HAP-1 (cell line): ENCODE results near the gene SCGB1D2.
"Not testable (repeated sequence)": the region's sequence is repeated elsewhere in the genome, so short reads cannot be mapped to it uniquely, and the experiment has no call there.

ENCODE experiments used
- DNase-seq, 2 experiments: peaks; one replicate each; pipeline ENCODE4 v3.0.0-alpha.2; 2016 to 2020; ENCODE audit warnings: low spot score in 2 of 2
- H3K27me3 ChIP-seq: fragments of 250-450 bp; sonication (Bioruptor Pico); 2 replicates; pipeline ENCODE4 v1.5.1; 2020; ENCODE audit warnings: low read depth, mild to moderate bottlenecking, moderate library complexity
- H3K36me3 ChIP-seq: fragments of 250-450 bp; sonication (Bioruptor Pico); replicated peaks from 2 replicates; pipeline ENCODE4 v1.5.1; 2020; ENCODE audit warnings: mild to moderate bottlenecking
- H3K4me1 ChIP-seq: fragments of 250-450 bp; sonication (Bioruptor Pico); 2 replicates; pipeline ENCODE4 v1.5.1; 2020; ENCODE audit warnings: mild to moderate bottlenecking
- H3K4me3 ChIP-seq: fragments of 250-450 bp; sonication (Bioruptor Pico); 2 replicates; pipeline ENCODE4 v1.5.1; 2020; ENCODE audit warnings: mild to moderate bottlenecking, moderate library complexity
- H3K9me3 ChIP-seq: fragments of 250-450 bp; sonication (Bioruptor Pico); 2 replicates; pipeline ENCODE4 v1.5.1; 2020; ENCODE audit warnings: mild to moderate bottlenecking, moderate library complexity
- in situ Hi-C: fragments of 300-500 bp; cut with MboI; formaldehyde crosslinking; loops from 3 replicates; pipeline ENCODE4 v1.14.3; 2020; ENCODE audit warnings: low sequenced_read_pairs, inconsistent platforms, mixed read lengths

SCGB1D2 gene, protein sequence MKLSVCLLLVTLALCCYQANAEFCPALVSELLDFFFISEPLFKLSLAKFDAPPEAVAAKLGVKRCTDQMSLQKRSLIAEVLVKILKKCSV

DNA sequence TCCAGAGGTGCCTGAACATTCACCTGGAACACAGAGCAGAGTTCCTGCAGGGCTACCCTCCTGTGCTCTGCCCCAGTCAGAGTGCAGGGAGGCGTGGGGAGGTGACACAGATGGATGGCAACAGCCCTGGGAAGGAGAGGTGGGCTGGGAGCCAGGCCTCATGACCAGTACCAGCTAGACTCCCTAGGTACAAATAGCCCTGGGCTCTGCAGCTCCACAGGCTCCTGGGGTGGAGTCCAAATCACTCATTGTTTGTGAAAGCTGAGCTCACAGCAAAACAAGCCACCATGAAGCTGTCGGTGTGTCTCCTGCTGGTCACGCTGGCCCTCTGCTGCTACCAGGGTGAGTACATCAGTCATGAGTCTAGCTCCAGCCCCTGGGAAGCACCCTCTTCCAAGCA lies at the start of gene SCGB1D2:
TSS of gene SCGB1D2 (plus strand) at position 219 of the 400 bp plus-strand sequence. CDS start at position 288, 69 bp downstream.
- no peaks in the 10 kb centered on the region for H3K4me1 ChIP-seq
- in situ Hi-C loops, result loop anchor here (10.0 kb wide), 1 partner anchor 133 kb away; no protein-coding TSS in a partner anchor
- no peaks in the 10 kb centered on the region for H3K36me3 ChIP-seq
- H3K9me3 ChIP-seq, result no peaks in the 10 kb centered on the region
- H3K4me3 ChIP-seq, result no peak within 1 kb of the TSS
- DNase-seq, result no peak
- no peaks in the 10 kb centered on the region; the same call in 1 of the 2 replicates for H3K27me3 ChIP-seq

- no peaks in the 10 kb centered on the region for H3K9me3 ChIP-seq
- peak in 1 of 2 experiments; percentile 58 for DNase-seq
- no peaks in the 10 kb centered on the region for H3K27me3 ChIP-seq
- peaks cover 10% of the 10 kb centered on the region for H3K4me1 ChIP-seq
- in situ Hi-C loops, result no loop called here
- no peaks in the 10 kb centered on the region for H3K36me3 ChIP-seq
- no peak overlapping the region for H3K4me3 ChIP-seq
Measured at GRCh38 chr11:62193952-62194351, 48.1 kb upstream of the SCGB1D2 start.

DNA sequence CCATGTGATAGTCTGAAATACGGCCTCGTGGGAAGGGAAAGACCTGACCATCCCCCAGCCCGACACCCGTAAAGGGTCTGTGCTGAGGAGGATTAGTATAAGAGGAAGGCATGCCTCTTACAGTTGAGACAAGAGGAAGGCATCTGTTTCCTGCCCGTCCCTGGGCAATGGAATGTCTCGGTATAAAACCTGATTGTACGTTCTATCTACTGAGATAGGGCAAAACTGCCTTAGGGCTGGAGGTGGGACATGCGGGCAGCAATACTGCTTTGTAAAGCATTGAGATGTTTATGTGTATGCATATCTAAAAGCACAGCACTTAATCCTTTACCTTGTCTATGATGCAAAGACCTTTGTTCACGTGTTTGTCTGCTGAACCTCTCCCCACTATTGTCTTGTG lies 47.0 kb upstream of the SCGB1D2 start:
- H3K9me3 ChIP-seq, H3K27me3 ChIP-seq, H3K4me3 ChIP-seq, H3K4me1 ChIP-seq, in situ Hi-C loops, H3K36me3 ChIP-seq: not testable (repeated sequence)
- peak in 1 of 2 experiments; percentile 69 for DNase-seq

- Histone ChIP-seq H3K4me1 (peaks cover 10% of the 10 kb centered on the region), H3K27me3 (no peaks in the 10 kb centered on the region), H3K36me3 (no peaks in the 10 kb centered on the region), H3K9me3 (no peaks in the 10 kb centered on the region), H3K4me3 (no peak overlapping the region)
- in situ Hi-C loops, result no loop called here
- DNase-seq, result no peak
Measured at GRCh38 chr11:62195945-62196344, 46.1 kb upstream of the SCGB1D2 start.

- H3K4me3 ChIP-seq, H3K36me3 ChIP-seq, H3K27me3 ChIP-seq, H3K9me3 ChIP-seq, DNase-seq, in situ Hi-C loops, H3K4me1 ChIP-seq: not testable (repeated sequence)
Measured at GRCh38 chr11:62197400-62197799, 44.6 kb upstream of the SCGB1D2 start.

DNA sequence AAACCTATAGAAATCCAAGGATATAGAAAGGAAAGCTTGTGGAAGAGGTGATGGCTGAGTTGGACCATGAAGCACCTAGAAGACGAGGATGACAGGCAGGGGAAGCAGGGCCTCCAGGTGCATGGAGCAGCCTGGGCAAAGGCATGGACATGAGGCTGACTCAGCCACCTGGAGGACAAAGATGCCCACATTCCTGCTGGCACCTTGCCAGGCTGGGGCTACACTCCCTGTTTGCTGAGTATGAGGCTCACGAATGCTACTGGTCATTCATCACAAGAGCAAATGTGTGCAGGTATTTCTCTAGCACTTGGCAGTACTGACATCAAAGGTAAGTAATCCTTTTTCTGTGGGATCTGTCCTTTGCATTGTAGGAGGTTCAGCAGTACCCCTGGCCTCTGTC lies 40.7 kb upstream of the SCGB1D2 start:
- H3K27me3 ChIP-seq, result no peaks in the 10 kb centered on the region
- H3K4me3 ChIP-seq, result no peak overlapping the region
- DNase-seq, result no peak
- H3K4me1 ChIP-seq, result no peaks in the 10 kb centered on the region
- no peaks in the 10 kb centered on the region for H3K9me3 ChIP-seq
- H3K36me3 ChIP-seq, result no peaks in the 10 kb centered on the region
- in situ Hi-C loops, result no loop called here

- Histone ChIP-seq H3K36me3 (no peaks in the 10 kb centered on the region), H3K4me1 (no peaks in the 10 kb centered on the region), H3K27me3 (no peaks in the 10 kb centered on the region), H3K9me3 (no peaks in the 10 kb centered on the region), H3K4me3 (no peak overlapping the region)
- in situ Hi-C loops, result no loop called here
- DNase-seq, result no peak
Measured at GRCh38 chr11:62202910-62203309, 39.1 kb upstream of the SCGB1D2 start.

DNA sequence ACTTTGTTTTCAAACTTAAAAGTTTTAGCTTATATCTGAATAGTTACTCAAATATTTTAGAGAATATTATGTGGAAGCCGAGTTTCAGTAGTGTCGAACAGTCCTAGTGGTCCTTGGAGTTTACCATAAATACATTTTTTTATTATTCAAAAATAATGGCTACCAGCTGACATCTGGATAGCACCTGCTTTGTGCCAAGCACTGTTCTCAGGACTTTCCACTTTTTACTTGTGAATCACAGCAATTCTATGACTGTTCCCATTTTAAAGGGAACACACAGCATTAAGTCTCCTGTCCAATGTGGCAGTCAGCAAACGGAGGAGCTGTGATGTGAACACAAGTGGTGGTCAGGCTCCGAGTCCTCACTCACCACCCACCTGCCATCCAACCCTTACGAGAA lies 37.6 kb upstream of the SCGB1D2 start:
- H3K27me3 ChIP-seq, result no peaks in the 10 kb centered on the region
- no peaks in the 10 kb centered on the region for H3K36me3 ChIP-seq
- no peaks in the 10 kb centered on the region for H3K9me3 ChIP-seq
- DNase-seq, result no peak
- no peaks in the 10 kb centered on the region for H3K4me1 ChIP-seq
- in situ Hi-C loops, result no loop called here
- H3K4me3 ChIP-seq, result no peak overlapping the region

DNA sequence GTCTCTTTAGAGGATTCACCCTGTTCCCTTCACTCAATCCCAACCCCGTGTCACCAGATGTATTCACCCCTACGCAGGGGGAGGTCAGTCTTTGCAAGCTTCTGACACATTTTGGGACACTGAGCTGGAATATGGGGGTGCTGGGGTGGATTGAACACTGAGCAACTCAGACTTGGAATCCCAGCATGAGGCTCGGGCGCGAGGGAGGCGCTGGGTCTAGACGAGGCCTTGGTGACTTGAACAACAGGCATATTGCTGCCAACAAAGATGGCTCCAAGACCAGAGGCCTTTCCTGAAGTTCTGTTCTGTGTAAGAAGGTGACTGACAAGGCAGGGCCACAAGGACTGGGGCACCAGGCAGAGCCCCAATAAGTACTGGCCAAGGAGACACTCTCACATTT lies 36.6 kb upstream of the SCGB1D2 start:
- H3K36me3 ChIP-seq, result no peaks in the 10 kb centered on the region
- no peak for DNase-seq
- in situ Hi-C loops, result no loop called here
- no peaks in the 10 kb centered on the region for H3K4me1 ChIP-seq
- no peak overlapping the region for H3K4me3 ChIP-seq
- no peaks in the 10 kb centered on the region for H3K9me3 ChIP-seq
- H3K27me3 ChIP-seq, result no peaks in the 10 kb centered on the region

DNA sequence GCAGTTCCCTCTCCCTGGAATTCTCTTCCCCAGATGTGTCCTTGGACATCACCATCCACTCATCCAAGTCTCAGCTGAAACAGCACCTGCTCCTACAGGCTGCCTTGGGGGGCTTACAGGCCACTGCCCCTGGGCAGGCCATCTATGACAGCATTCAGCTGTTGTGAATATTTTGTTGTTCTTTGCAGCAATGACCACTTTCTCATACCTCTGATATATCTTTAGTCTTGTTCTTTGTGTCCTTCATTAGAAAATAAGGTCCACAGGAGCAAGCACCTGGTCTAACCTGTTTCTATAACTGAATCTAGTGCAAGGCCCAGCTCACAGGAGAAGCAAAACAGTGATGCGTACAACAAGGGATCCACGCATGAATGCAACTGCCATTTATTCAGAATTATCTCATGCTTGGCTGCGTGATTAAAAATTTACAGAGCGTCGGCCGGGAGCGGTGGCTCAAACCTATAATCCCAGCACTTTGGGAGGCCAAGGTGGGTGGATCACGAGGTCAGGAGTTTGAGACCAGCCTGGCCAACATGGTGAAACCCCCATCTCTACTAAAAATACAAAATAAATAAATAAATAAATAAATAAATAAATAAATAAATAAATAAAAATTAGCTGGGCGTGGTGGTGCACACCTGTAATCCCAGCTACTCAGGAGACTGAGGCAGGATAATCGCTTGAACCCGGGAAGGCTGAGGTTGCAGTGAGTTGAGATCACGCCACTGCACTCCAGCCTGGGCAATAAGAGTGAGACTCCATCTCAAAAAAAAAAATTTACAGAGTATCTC lies 35.6 kb upstream of the SCGB1D2 start:
- H3K4me1 ChIP-seq, H3K27me3 ChIP-seq, H3K4me3 ChIP-seq, H3K36me3 ChIP-seq, DNase-seq, in situ Hi-C loops, H3K9me3 ChIP-seq: not testable (repeated sequence)

DNA sequence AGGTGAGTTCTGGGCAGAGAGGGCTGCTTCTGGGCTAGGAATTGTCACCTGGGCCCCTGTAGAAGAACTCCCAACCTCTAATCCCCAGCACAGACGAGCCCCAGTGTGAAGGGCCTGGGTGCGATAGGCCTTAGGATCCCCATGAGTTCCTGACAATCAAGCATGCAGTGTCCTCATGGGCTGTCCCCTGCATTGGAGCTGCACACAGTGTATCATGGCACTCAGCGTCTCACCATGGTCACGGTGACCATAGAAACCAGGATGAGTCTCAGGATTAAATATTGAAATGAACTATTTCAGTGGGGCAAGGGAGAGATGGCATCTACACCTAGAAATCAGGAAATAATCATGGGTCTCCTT lies 33.3 kb upstream of the SCGB1D2 start:
- Histone ChIP-seq H3K27me3 (no peaks in the 10 kb centered on the region), H3K4me3 (no peak overlapping the region), H3K4me1 (peaks cover 2% of the 10 kb centered on the region; the same call in 1 of the 2 replicates), H3K9me3 (no peaks in the 10 kb centered on the region), H3K36me3 (no peaks in the 10 kb centered on the region)
- no peak for DNase-seq
- in situ Hi-C loops, result no loop called here

DNA sequence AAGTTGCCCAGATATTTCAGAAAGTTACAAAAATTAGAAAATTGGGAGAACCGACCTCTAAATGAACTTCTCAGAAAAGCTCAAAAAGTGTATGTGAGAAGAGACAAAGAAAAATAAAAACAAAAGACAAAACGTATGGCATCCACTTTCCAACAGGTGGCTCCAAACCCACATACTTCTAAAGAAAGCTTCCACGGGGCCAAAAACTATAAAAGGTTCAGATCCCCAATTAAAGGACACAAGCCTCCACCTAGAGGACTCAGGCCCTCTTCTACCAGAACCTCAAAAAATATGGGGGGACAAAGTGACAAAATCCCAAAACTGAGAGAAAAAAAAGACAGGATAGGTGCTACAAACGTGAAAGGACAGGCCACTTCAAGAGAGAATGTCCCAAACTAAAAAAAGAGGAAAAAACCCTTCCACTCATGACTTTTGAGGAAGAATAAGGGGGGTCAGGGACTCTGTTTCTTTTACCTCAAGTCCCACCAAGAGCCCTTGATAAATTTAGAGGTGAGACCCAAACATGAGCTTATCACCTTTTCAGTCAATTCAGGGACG lies 24.8 kb upstream of the SCGB1D2 start:
- peak in 1 of 2 experiments; percentile 34 for DNase-seq
- H3K27me3 ChIP-seq, result no peaks in the 10 kb centered on the region
- peaks cover 2% of the 10 kb centered on the region; the same call in 1 of the 2 replicates for H3K4me1 ChIP-seq
- H3K9me3 ChIP-seq, result no peaks in the 10 kb centered on the region; the same call in 1 of the 2 replicates
- no peak overlapping the region for H3K4me3 ChIP-seq
- in situ Hi-C loops, result no loop called here
- H3K36me3 ChIP-seq, result no peaks in the 10 kb centered on the region

DNA sequence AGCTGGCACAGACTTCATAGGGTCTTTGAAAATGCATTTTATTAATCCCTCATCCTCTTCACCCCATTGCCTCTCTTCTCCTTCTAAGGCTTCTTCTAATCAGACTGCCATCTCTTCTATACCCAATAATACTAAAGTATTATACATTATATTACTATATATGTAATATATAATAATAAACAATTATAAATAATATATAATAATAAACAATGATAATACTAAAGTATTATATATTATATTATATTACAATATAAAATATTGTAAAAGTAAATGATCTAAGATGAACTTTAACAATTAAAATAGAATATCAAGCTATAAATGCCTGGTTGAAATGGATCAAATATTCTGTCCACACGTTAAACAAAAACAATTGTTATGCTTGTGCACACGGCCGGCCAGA lies 20.5 kb upstream of the SCGB1D2 start:
- Histone ChIP-seq H3K36me3 (no peaks in the 10 kb centered on the region), H3K4me3 (no peak overlapping the region), H3K9me3 (peaks cover 8% of the 10 kb centered on the region), H3K4me1 (no peaks in the 10 kb centered on the region), H3K27me3 (no peaks in the 10 kb centered on the region)
- in situ Hi-C loops, result no loop called here
- DNase-seq, result no peak

DNA sequence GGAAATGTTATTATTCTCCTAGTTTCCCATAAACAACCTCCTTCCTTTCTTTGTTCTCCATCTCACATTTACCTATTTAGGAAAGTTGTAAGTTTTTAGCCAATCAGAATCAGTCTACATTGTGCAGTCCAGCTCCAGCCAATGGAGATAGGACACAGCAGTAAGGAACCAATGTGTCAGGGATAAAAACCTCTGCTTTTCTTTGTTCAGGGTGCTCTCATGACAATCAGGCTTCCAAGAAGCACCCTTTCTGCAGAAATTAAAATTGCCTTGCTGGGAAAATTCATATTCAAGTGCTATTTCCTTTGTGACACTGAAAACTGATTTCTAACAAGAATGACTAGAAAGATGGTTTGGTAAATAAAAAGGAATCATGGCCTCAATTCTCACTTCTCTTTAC lies 18.9 kb upstream of the SCGB1D2 start:
- no peak for DNase-seq
- Histone ChIP-seq H3K4me3 (no peak overlapping the region), H3K4me1 (no peaks in the 10 kb centered on the region), H3K9me3 (peaks cover 8% of the 10 kb centered on the region), H3K27me3 (no peaks in the 10 kb centered on the region), H3K36me3 (no peaks in the 10 kb centered on the region)
- in situ Hi-C loops, result no loop called here
